ENCODE data around the gene KDM5D. TPM values are rescaled to one million over a fixed set of nuclear protein-coding genes. Genes with fewer than 3 reads are reported as not detected.

Gene KDM5D
- total RNA-seq, 1 donor from 2014 or later: 32.7 TPM

DNA sequence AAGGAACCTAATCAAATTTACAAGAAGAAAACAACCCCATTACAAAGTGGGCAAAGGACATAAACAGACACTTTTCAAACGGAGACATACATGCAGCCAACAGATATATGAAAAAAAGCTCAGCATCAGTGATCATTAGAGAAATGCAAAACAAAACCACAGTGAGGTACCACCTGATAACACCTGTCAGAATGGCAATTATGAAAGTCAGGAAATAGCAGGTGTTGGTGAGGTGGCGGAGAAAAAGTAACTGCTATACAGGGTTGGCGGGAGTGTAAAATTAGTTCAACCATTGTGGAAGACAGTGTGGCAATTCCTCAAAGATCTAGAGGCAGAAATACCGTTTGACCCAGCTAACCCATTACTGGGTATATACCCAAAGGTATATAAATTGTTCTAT is 31.1 kb downstream of the KDM5D start:
- Histone ChIP-seq H4K20me1 (ENCODE audit: insufficient read depth, low read length) (no peaks in the 10 kb centered on the region), H3K36me3 (ENCODE audit: insufficient read depth, low read length) (peaks cover 20% of the 10 kb centered on the region), H3K79me2 (ENCODE audit: insufficient read depth, low read length) (no peaks in the 10 kb centered on the region), H3K27ac (ENCODE audit: low read depth, low read length) (no peak overlapping the region), H3K4me3 (ENCODE audit: insufficient read depth, low read depth, low read length) (no peak overlapping the region), H3K27me3 (ENCODE audit: insufficient read depth, low read length) (no peaks in the 10 kb centered on the region), H2AFZ (ENCODE audit: low read depth, low read length) (no peak overlapping the region), H3K4me1 (ENCODE audit: insufficient read depth, low read length) (no peaks in the 10 kb centered on the region), H3K4me2 (ENCODE audit: low read length) (no peak overlapping the region), H3K9ac (ENCODE audit: low read length) (no peak overlapping the region), H3K9me3 (ENCODE audit: insufficient read depth, low read depth, low read length) (no peaks in the 10 kb centered on the region)
- Mint-ChIP-seq H3K27ac (ENCODE audit: unreplicated experiment) (no peak overlapping the region), H3K4me1 (ENCODE audit: low read depth, unreplicated experiment) (no peaks in the 10 kb centered on the region), H3K27me3 (ENCODE audit: low read depth, unreplicated experiment) (no peaks in the 10 kb centered on the region), H3K9me3 (ENCODE audit: unreplicated experiment) (no peaks in the 10 kb centered on the region), H3K4me3 (ENCODE audit: unreplicated experiment) (no peak overlapping the region), H3K36me3 (ENCODE audit: low read depth, unreplicated experiment) (peaks cover 6% of the 10 kb centered on the region)
- FAIRE-seq (no peak), DNase-seq (ENCODE audit: low read depth) (no peak)
- TF ChIP-seq EZH2 (IDR thresholded peaks at IDR 0.05; ENCODE audit: insufficient read depth, low read length) (no peak), CTCF (IDR thresholded peaks at IDR 0.05; ENCODE audit: insufficient read depth, low read depth, low read length) (no peak)

GRCh38 chrY:19706273-19706672 is 38.3 kb downstream of the KDM5D start:
- H2AFZ ChIP-seq (ENCODE audit: low read depth, low read length): no peak overlapping the region
- no peaks in the 10 kb centered on the region for H3K79me2 ChIP-seq (ENCODE audit: insufficient read depth, low read length)
- peaks cover 14% of the 10 kb centered on the region for H3K36me3 ChIP-seq (ENCODE audit: insufficient read depth, low read length)
- H3K4me1 ChIP-seq (ENCODE audit: insufficient read depth, low read length): no peaks in the 10 kb centered on the region
- H3K27ac ChIP-seq (ENCODE audit: low read depth, low read length): no peak overlapping the region
- Mint-ChIP-seq H3K9me3 (ENCODE audit: unreplicated experiment) (no peaks in the 10 kb centered on the region), H3K4me3 (ENCODE audit: unreplicated experiment) (no peak overlapping the region), H3K36me3 (ENCODE audit: low read depth, unreplicated experiment) (peaks cover 21% of the 10 kb centered on the region), H3K27me3 (ENCODE audit: low read depth, unreplicated experiment) (no peaks in the 10 kb centered on the region), H3K27ac (ENCODE audit: unreplicated experiment) (no peak overlapping the region), H3K4me1 (ENCODE audit: low read depth, unreplicated experiment) (no peaks in the 10 kb centered on the region)
- FAIRE-seq (no peak), DNase-seq (ENCODE audit: low read depth) (no peak)
- H4K20me1 ChIP-seq (ENCODE audit: insufficient read depth, low read length): no peaks in the 10 kb centered on the region
- no peaks in the 10 kb centered on the region for H3K27me3 ChIP-seq (ENCODE audit: insufficient read depth, low read length)
- H3K4me3 ChIP-seq (ENCODE audit: insufficient read depth, low read depth, low read length): no peak overlapping the region
- TF ChIP-seq CTCF (IDR thresholded peaks at IDR 0.05; ENCODE audit: insufficient read depth, low read depth, low read length): no peak
- no peak for TF ChIP-seq EZH2 (IDR thresholded peaks at IDR 0.05; ENCODE audit: insufficient read depth, low read length)
- H3K9ac ChIP-seq (ENCODE audit: low read length): no peak overlapping the region
- H3K9me3 ChIP-seq (ENCODE audit: insufficient read depth, low read depth, low read length): no peaks in the 10 kb centered on the region
- no peak overlapping the region for H3K4me2 ChIP-seq (ENCODE audit: low read length)

DNA sequence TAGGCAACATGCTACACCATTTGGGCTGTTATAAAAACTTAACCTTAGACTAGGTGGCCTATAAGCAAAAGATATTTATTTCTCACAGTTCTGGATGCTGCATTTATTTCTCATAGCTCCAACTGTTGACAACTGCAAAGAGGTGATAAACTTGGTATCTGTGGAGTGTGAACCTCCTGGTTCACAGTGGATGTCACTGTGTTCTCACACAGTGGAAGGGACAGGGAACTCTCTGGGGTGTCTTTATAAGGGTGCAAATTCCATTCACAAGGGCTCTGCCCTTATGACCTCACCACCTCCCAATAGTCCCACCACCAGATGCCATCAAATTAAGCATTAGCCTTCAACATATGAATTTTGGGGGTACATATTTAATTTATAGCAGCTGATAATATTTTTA is 46.0 kb downstream of the KDM5D start:
- H3K27ac Mint-ChIP-seq (ENCODE audit: unreplicated experiment): no peak overlapping the region
- no peaks in the 10 kb centered on the region for H3K9me3 Mint-ChIP-seq (ENCODE audit: unreplicated experiment)

More for the DNA sequence above, 46.0 kb downstream of the KDM5D start:
- no peak for DNase-seq (ENCODE audit: low read depth)
- TF ChIP-seq EZH2 (IDR thresholded peaks at IDR 0.05; ENCODE audit: insufficient read depth, low read length) (no peak), CTCF (IDR thresholded peaks at IDR 0.05; ENCODE audit: insufficient read depth, low read depth, low read length) (no peak)
- H3K79me2 ChIP-seq (ENCODE audit: insufficient read depth, low read length): no peaks in the 10 kb centered on the region
- Mint-ChIP-seq H3K27me3 (ENCODE audit: low read depth, unreplicated experiment) (no peaks in the 10 kb centered on the region), H3K36me3 (ENCODE audit: low read depth, unreplicated experiment) (peaks cover 28% of the 10 kb centered on the region), H3K4me1 (ENCODE audit: low read depth, unreplicated experiment) (no peaks in the 10 kb centered on the region), H3K4me3 (ENCODE audit: unreplicated experiment) (no peak overlapping the region)
- no peaks in the 10 kb centered on the region for H4K20me1 ChIP-seq (ENCODE audit: insufficient read depth, low read length)
- no peak overlapping the region for H2AFZ ChIP-seq (ENCODE audit: low read depth, low read length)
- no peak overlapping the region for H3K4me3 ChIP-seq (ENCODE audit: insufficient read depth, low read depth, low read length)
- H3K9me3 ChIP-seq (ENCODE audit: insufficient read depth, low read depth, low read length): no peaks in the 10 kb centered on the region
- H3K36me3 ChIP-seq (ENCODE audit: insufficient read depth, low read length): peaks cover 2% of the 10 kb centered on the region
- H3K4me2 ChIP-seq (ENCODE audit: low read length): no peak overlapping the region
- no peaks in the 10 kb centered on the region for H3K27me3 ChIP-seq (ENCODE audit: insufficient read depth, low read length)
- no peak overlapping the region for H3K9ac ChIP-seq (ENCODE audit: low read length)
- FAIRE-seq: no peak
- H3K27ac ChIP-seq (ENCODE audit: low read depth, low read length): no peak overlapping the region
- H3K4me1 ChIP-seq (ENCODE audit: insufficient read depth, low read length): no peaks in the 10 kb centered on the region

All from astrocyte (in vitro differentiated cells and primary cell).